Measurements from ENCODE around the gene RPL41. TPM values are rescaled to one million over a fixed set of nuclear protein-coding genes. Genes with fewer than 3 reads are reported as not detected.

Gene RPL41
- total RNA-seq, 1 donor from 2014 or later, result 5,829 TPM

DNA sequence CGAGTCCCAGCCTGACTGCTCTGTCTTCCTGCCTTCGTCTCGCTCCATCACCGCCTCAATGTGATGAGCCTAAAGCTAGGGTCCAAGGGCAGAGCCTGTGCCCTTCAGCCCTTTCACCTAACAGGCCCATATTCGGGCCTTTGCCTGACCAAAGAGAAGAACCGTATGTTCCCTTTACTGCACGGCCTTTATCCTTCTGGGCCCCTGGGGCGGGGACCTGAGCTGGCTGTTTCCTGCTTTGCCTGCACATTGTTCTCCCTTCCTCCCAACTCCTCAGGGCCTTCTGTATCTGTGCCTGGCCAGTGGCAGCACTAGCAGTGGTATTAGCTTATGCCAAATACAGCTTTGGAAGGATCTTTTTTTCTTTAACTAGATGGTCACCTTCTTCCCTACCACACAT, 27.4 kb downstream of the RPL41 start:
- H3K4me3 Mint-ChIP-seq, result no peak overlapping the region
- intact Hi-C loops (cut with micrococcal nuclease), result no loop called here
- TF ChIP-seq, protein P1, sequence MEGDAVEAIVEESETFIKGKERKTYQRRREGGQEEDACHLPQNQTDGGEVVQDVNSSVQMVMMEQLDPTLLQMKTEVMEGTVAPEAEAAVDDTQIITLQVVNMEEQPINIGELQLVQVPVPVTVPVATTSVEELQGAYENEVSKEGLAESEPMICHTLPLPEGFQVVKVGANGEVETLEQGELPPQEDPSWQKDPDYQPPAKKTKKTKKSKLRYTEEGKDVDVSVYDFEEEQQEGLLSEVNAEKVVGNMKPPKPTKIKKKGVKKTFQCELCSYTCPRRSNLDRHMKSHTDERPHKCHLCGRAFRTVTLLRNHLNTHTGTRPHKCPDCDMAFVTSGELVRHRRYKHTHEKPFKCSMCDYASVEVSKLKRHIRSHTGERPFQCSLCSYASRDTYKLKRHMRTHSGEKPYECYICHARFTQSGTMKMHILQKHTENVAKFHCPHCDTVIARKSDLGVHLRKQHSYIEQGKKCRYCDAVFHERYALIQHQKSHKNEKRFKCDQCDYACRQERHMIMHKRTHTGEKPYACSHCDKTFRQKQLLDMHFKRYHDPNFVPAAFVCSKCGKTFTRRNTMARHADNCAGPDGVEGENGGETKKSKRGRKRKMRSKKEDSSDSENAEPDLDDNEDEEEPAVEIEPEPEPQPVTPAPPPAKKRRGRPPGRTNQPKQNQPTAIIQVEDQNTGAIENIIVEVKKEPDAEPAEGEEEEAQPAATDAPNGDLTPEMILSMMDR (IDR thresholded peaks at IDR 0.05), result no peak
- ATAC-seq (ENCODE audit: low read depth), result no peak
- no peak for DNase-seq
- H3K36me3 Mint-ChIP-seq (ENCODE audit: low read depth), result peaks cover 62% of the 10 kb centered on the region
- peak overlapping the region; percentile 18 for H3K27ac Mint-ChIP-seq
- H3K27me3 Mint-ChIP-seq, result no peaks in the 10 kb centered on the region
- peaks cover 15% of the 10 kb centered on the region for H3K4me1 Mint-ChIP-seq
- H3K9me3 Mint-ChIP-seq, result no peaks in the 10 kb centered on the region
- ChIA-PET POLR2A (interaction anchor here (0.6 to 1.2 kb wide), 4 partner anchors 15 to 43 kb away, joined by 3 read pairs; partner anchors contain the start of gene ESYT1), CTCF (interaction anchor here (1.4 to 1.6 kb wide), 2 partner anchors 14 to 17 kb away, joined by 3 read pairs; no protein-coding TSS in a partner anchor)

GRCh38 chr12:56145217-56145616, 28.8 kb downstream of the RPL41 start:
- CTCF ChIA-PET, result no interaction called here
- no peak overlapping the region for H3K4me3 Mint-ChIP-seq
- peak overlapping the region; percentile 41 for H3K27ac Mint-ChIP-seq
- peaks cover 17% of the 10 kb centered on the region for H3K4me1 Mint-ChIP-seq
- ATAC-seq (ENCODE audit: low read depth) (no peak), DNase-seq (no peak)
- TF ChIP-seq, protein P1 (IDR thresholded peaks at IDR 0.05), result no peak
- no peaks in the 10 kb centered on the region for H3K9me3 Mint-ChIP-seq
- H3K27me3 Mint-ChIP-seq, result no peaks in the 10 kb centered on the region
- H3K36me3 Mint-ChIP-seq (ENCODE audit: low read depth), result peaks cover 50% of the 10 kb centered on the region
- intact Hi-C loops (cut with micrococcal nuclease), result no loop called here
- POLR2A ChIA-PET, result interaction anchor here (0.5 to 1.2 kb wide), 3 partner anchors 13 to 555 kb away, joined by 3 to 4 read pairs (median 3); partner anchors contain the start of gene ESYT1

- intact Hi-C loops (cut with micrococcal nuclease), result no loop called here
- peaks cover 39% of the 10 kb centered on the region for H3K36me3 Mint-ChIP-seq (ENCODE audit: low read depth)
- ChIA-PET POLR2A (interaction anchor here (0.6 to 1.7 kb wide), 9 partner anchors 13 to 539 kb away, joined by 4 to 10 read pairs (median 7); partner anchors contain the start of gene ESYT1), CTCF (no interaction called here)
- H3K4me1 Mint-ChIP-seq, result peaks cover 30% of the 10 kb centered on the region
- H3K9me3 Mint-ChIP-seq, result no peaks in the 10 kb centered on the region
- no peaks in the 10 kb centered on the region for H3K27me3 Mint-ChIP-seq
- no peak overlapping the region for H3K27ac Mint-ChIP-seq
- TF ChIP-seq, protein P1 (IDR thresholded peaks at IDR 0.05), result no peak
- DNase-seq (no peak), ATAC-seq (ENCODE audit: low read depth) (no peak)
- no peak overlapping the region for H3K4me3 Mint-ChIP-seq
Observed at GRCh38 chr12:56146492-56147460, 30.3 kb downstream of the RPL41 start.

DNA sequence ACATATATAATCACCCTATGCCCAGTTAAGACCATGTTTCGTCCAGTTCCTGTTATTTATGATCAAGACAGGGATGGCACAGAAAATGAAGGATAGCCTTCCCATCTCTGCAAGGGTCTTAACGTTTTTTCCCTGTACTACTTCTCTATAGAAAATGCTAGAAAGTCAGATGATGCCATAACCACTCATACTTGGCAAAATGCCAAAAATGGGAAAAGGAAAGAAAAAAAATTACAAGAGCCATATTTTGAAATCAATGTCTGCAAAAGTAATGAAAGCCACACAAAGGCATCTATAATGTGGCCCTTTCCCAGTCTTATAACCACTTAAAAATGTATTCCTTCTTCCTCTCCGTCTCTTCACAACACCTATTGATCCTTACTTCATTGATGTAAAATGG, 34.1 kb downstream of the RPL41 start:
- POLR2A ChIA-PET, result interaction anchor here (0.6 to 3.4 kb wide), 6 partner anchors 9 to 1305 kb away, joined by 3 to 80 read pairs (median 18); partner anchors contain the start of genes ESYT1, INHBE, PA2G4 and RPL41
- Mint-ChIP-seq H3K27me3 (no peaks in the 10 kb centered on the region), H3K4me1 (peaks cover 36% of the 10 kb centered on the region), H3K4me3 (peak overlapping the region; percentile 46), H3K36me3 (ENCODE audit: low read depth) (peaks cover 13% of the 10 kb centered on the region), H3K9me3 (no peaks in the 10 kb centered on the region), H3K27ac (peak overlapping the region; percentile 99)
- ATAC-seq (ENCODE audit: low read depth) (no peak), DNase-seq (no peak)
- TF ChIP-seq, protein P1 (IDR thresholded peaks at IDR 0.05), result no peak
- intact Hi-C loops (cut with micrococcal nuclease), result no loop called here
- CTCF ChIA-PET, result interaction anchor here (0.7 to 1.6 kb wide), 3 partner anchors 11 to 373 kb away, joined by 4 read pairs; no protein-coding TSS in a partner anchor

Measured in activated B cell treated with CpG ODN at 0.5 μM for 24 hours (primary cell).